GM18511 (cell line): ENCODE measurements around the gene DCTN1.

Source experiments
- ATAC-seq: cut with Tn5 transposase; IDR thresholded peaks from one replicate; pipeline ENCODE4 v1.9.1; 2021; ENCODE audit warnings: mild to moderate bottlenecking, moderate library complexity; ENCODE audit not compliant: unreplicated experiment

The DCTN1 gene

GRCh38 chr2:74414441-74414840 is 34.3 kb upstream of the DCTN1 start:
- no peak for ATAC-seq

DNA sequence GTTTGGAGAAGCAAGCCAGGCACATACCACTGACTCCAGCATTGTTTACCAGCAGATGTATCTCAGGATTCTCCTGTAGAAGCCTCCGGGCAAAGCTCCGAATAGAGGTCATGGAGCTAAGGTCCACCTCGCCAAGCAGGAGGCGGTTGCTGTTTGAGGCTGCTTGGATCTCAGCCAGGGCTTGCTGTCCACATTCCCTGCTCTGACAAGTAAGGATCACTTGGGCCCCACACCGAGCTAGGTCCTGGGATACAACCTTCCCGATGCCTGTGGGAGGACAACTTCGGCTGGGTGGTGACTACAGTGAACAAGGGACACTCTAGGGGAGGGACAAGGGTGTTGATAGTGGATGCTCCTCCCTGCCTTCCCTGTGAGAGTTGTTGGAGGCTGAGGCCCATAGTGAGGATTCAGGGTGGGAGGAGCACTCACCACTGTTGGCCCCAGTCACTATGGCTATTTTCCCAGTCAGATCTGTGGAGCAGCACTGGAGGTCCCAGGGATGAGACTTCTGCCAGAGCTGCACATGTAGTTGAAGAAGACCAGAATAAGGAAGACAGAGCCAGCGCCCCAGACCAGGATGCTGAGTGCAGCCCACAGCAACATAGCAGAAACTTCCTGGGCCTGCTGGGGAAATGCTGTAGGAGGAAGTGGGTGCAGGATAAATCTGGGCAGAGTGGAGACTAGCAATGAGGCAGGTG is 33.0 kb upstream of the DCTN1 start:
- no peak for ATAC-seq

GRCh38 chr2:74407682-74408081 is 27.6 kb upstream of the DCTN1 start:
- no peak for ATAC-seq

GRCh38 chr2:74406035-74406434 is 25.9 kb upstream of the DCTN1 start:
- peak; percentile 72 for ATAC-seq

- ATAC-seq: no peak
Measured at GRCh38 chr2:74401891-74402290, 21.8 kb upstream of the DCTN1 start.

- ATAC-seq: no peak
Measured at GRCh38 chr2:74399785-74400184, 19.7 kb upstream of the DCTN1 start.

DNA sequence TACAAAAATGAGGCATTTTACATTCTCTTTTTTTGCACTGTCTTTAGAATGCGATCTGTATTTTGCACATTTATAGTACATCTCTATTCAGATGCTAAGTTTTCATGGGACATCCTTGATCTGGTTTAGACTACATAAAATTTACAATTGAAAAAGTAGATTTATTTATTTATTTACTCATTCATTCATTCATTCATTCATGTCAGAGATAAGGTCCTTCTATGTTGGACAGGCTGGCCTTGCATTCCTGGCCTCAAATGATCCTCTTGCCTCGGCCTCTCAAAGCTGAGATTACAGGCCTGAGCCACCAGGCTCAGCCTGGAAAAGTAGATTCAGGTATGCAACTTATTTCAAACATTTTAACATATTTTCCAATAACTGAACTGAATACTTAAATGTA is 16.0 kb upstream of the DCTN1 start:
- no peak for ATAC-seq

DNA sequence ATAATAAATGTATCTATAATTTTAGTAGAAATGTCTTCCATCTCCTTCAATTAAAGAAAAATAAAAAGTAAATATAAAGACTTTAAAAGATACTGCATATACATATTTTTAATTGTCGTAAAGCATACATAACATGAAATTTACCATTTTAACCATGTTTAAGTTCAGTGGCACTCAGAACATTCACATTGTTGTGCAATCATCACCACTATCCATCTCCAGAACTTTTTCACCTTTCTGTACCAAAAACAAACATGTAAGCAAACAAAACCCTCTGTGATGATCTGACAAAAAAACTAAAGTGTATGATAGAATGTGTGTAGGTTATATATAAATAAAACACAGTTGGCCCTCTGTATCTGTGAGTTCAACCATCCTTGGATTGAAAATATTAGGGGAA is 13.4 kb upstream of the DCTN1 start:
- no peak for ATAC-seq

DNA sequence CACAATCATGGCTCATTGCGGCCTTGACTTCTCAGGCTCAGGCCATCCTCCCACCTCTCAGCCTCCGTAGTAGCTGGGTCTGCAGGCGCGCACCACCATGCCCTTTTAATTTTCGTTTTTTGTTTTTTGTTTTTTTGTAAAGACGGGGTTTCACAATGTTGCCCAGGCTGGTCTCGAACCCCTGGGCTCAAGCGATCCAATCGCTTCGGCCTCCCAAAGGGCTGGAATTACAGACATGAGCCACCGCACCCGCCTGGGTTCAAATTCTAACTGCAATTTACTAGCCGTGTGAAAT is 12.3 kb upstream of the DCTN1 start:
- no peak for ATAC-seq

DNA sequence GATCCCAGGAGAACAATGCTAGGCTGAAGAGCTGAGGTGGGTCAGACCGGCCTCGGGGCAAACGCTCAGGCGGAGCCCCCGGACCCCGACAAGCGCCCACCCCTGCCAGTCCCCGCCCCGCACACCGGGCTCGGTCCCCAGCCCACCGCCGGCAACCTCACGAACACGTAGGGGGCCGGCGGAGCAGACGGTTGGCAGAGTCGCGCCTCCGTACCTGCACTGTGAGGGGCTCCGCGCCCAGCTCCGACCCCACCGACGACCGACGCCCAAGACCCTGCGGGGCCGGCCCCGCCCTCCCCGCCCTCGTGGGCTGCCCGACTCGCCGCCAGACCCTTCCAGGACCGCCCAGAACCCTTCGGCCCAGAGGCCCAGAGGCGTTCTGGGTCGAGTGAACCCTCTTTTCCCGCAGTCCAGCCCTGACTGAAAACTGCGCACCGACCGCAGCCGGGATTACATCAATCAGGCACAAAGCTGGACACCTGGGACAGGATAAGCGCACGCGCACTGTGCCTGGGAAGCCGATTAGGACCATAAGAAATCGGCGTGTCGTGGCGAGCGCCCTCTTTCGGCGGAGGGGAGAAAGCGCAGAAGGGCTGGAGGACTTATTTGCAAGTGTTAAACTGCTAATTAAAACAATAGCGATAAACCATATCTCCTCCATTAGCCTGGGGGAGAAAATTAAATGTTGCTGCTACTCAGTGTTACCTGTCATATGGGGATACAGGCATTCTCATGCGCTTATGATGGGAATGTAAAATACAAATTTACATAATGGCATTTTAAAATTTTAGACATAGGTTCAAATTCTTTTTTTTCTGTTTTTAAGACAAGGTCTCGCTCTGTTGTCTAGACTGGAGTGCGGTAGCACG is 11.7 kb upstream of the DCTN1 start:
- peak; percentile 75 for ATAC-seq

DNA sequence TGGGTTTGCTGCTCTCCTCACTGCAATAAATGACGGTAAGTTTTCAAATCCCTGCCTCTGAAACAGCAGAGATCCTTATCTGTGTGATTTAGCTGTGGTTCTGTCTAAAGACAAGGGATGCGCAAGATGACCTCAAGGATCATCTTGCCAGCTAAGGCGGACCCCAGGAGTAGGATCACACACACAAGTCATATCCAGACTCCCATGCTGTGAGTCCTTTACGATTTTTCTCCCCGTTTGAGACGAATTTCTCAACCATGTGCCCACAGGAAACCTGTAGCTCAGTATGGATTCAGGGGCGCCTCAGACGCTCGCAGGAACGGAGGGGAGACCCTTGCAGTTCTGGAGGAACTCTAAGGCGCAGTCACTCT is 11.1 kb upstream of the DCTN1 start:
- ATAC-seq: peak; percentile 40

DNA sequence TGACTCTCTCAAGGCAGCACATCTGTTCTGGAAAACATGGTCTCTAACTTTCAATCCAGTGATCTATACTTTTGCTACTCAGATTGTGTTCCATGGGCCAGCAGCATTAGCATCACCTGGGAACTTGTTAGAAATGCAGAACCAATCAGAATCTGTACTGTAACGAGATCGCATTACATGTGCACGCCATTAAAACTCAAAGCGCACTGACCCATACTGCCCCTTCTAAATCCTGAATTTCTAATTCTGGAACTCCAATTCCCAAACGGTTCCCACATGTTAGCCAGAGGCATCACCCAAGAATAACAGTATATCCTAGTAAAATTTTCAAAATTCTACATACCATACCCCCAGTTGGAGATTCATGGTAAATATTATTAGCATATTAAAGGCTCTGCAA is 10.5 kb upstream of the DCTN1 start:
- no peak for ATAC-seq

DNA sequence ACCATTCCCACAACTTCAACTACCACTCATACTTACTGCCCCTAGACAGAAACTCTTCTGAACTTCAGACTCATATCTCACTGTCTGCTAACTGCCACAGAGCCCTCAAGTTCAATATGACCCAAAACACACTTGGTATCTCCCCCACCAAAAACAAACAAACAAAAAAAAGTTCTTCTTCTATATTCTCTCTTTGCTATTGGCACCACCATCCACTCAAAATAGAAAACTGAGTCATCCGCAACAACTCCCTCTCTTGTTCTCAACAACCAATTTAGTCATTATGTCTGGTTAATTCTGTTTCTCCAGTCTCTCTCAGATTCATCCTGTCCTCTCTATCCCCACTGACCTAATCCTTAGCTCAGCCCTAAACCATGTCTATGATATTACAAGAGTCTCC is 7.2 kb upstream of the DCTN1 start:
- no peak for ATAC-seq

DNA sequence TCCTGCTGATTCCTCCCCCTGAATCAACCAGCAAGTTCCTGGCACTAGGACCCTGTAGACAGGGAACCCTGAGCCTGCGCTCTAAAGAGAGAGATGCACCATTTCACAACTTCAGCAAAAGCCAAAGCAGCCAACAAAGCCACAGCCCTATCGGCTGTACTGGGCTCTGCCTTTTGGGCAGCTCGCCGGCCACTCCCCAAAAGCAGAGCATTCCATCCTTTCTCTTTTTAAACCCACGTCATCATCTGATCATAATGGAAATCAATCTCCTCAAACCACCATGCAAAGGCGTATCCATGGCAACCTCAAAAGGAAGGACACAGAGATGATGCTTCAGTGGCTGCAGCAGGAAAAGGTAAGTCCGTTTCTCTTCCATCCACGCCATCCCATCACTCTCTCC is 5.3 kb upstream of the DCTN1 start:
- ATAC-seq: no peak

DNA sequence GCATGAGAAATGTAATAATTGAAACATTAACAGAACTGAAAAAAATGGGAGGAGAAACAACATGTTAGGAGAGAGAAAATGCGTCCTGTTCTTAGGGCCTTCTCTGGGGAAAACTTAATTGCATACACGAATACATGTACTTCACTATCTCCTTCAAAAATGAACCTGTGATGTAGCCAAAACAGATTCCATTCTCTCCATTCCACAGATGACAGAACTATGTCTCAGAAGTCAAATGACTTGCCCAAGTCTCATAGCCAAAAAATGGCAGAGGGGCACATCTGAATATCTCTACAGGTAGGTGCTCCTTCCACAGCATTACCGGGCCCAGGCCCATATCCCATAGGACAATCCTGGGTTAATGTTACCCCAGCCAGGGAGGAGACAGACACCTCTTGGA is 3.9 kb upstream of the DCTN1 start:
- no peak for ATAC-seq

- ATAC-seq: no peak
Measured at GRCh38 chr2:74383254-74383653, 3.1 kb upstream of the DCTN1 start.

DNA sequence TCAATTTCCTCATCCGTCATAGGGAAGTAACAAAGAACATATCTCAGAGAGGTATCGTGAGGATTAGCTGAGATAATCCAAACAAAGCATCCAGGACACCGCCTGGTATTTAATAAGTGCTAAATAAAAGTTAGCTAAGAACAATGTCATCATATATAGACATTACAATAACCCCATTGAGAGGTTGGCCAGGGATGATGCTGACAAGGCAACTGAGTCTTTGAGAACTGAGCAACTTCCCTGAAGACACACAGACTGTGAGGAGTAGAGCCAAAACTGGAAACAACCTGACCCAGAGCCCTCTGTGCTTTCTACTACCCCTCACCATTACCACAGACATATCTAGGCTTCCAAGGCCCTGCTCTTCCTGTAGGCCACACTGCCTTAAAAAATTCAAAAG is 1.6 kb upstream of the DCTN1 start:
- ATAC-seq: no peak

- no peak for ATAC-seq
Measured at GRCh38 chr2:74378007-74378406, 2.1 kb downstream of the DCTN1 start.

- no peak for ATAC-seq
Measured at GRCh38 chr2:74375838-74376237, 4.3 kb downstream of the DCTN1 start.

DNA sequence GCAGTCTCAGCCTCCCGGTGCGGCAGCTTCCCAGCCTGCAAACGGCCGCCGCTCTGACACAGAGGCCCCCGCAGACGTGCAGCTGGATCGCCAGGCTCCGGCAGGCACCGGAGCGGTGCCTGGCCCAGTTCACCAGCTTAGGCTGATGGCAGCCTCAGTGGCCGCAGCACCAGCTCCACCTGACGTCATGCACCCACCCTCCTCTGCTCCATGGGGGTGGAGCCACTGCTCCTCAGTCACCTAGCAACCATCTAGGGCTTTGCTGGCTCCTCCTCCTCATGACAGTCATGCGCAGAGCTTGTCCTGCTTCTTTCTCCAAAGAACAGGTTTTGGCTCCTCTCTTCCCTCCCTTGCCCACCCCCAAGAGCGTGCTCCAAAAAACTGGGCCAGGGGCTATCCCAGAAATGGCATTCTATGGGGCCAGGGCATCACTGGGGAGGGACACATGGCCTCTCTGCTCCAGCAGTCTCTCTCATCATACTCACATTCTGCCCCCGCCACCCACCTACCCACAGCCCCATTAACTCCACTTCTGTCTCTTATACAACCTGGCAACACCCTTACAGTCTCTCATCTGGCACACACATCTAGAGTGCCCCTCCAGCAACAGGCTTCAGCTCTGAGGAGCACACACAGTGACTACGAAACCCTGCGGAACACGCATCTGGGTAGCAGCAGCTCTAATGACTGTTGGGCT is 5.5 kb downstream of the DCTN1 start:
- no peak for ATAC-seq

DNA sequence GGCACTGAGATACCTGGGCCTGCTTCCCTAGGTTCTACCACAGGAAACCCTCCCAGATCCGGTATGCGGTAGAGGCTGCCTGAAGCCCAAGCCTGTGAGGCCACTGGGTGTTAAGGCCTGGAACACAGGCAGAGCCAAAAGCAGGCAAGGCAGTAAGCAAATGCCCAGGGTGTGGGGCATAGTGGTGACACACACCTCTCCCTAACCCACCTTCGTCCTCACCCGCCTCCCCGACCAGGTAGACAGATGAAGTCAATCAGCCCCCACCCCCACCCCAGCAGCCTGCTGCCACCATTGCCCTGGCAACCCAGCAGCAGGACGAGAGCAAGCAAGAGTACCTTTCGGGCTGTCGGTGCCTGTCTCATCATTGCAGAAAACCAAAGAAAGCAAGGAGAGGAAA is 6.1 kb downstream of the DCTN1 start:
- ATAC-seq: no peak

DNA sequence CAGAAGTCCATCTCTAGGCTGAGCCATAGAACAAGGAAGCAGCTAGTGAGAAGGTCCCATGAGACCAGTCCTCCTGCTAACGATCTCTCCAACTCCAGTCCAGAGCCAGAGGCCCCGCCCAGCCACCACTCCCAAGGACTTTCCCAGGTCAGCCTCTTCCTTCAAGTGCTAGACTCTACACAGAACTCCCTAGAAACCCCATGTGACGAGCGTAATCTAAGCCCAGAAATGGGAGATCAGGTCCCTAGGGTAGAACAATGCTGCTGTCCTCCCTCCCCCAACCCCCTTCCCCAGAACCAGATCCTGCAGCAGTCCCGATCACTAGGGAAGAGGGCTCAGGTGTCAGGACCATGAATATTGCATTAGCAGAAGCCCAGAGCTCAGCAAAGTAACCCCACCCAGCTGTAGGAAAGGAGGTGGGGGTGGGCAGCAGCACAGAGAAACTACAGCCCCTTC is 6.9 kb downstream of the DCTN1 start:
- ATAC-seq: no peak
